ENCODE results near the gene RFNG. TPM values are rescaled to one million over a fixed set of nuclear protein-coding genes. Genes with fewer than 3 reads are reported as not detected.

RFNG gene
- total RNA-seq, 1 donor from 2014 or later: 35.7 TPM

GRCh38 chr17:82058230-82058854 is 6.7 kb upstream of the RFNG start:
- DNase-seq: no peak

GRCh38 chr17:82056729-82057621 is 5.4 kb upstream of the RFNG start:
- no peak for DNase-seq

- no peak for DNase-seq
These were observed 4.5 kb upstream of the RFNG start for GRCh38 chr17:82055965-82056728.

- no peak for DNase-seq
These were observed 3.7 kb upstream of the RFNG start for GRCh38 chr17:82055023-82055964.

- DNase-seq: no peak
These were observed 2.9 kb upstream of the RFNG start for GRCh38 chr17:82054351-82055022.

GRCh38 chr17:82053556-82054263 is 2.1 kb upstream of the RFNG start:
- DNase-seq: no peak

- no peak for DNase-seq
These were observed 1.5 kb upstream of the RFNG start for GRCh38 chr17:82053130-82053529.

GRCh38 chr17:82052638-82053059 is 1.0 kb upstream of the RFNG start:
- DNase-seq: no peak

- DNase-seq: no peak
These were observed 610 bp downstream of the RFNG start for GRCh38 chr17:82050761-82051641.

GRCh38 chr17:82050152-82050760 is 1.4 kb downstream of the RFNG start:
- no peak for DNase-seq

GRCh38 chr17:82049521-82049971 is 2.1 kb downstream of the RFNG start:
- DNase-seq: no peak

- no peak for DNase-seq
These were observed 2.5 kb downstream of the RFNG start for GRCh38 chr17:82049106-82049505.

- no peak for DNase-seq
These were observed 3.0 kb downstream of the RFNG start for GRCh38 chr17:82048571-82048971.

GRCh38 chr17:82047914-82048570 is 3.6 kb downstream of the RFNG start:
- no peak for DNase-seq

- DNase-seq: no peak
These were observed 4.2 kb downstream of the RFNG start for GRCh38 chr17:82047379-82047778.

- DNase-seq: no peak
These were observed 4.7 kb downstream of the RFNG start for GRCh38 chr17:82046903-82047302.

- no peak for DNase-seq
These were observed 5.6 kb downstream of the RFNG start for GRCh38 chr17:82045936-82046484.

- no peak for DNase-seq
These were observed 8.1 kb downstream of the RFNG start for GRCh38 chr17:82043507-82043906.
